ENCODE data around the gene IMMP1L. TPM values are rescaled to one million over a fixed set of nuclear protein-coding genes. Genes with fewer than 3 reads are reported as not detected.

The IMMP1L gene
- total RNA-seq, 1 experiment from 2014 or later: 30.2 TPM

DNA sequence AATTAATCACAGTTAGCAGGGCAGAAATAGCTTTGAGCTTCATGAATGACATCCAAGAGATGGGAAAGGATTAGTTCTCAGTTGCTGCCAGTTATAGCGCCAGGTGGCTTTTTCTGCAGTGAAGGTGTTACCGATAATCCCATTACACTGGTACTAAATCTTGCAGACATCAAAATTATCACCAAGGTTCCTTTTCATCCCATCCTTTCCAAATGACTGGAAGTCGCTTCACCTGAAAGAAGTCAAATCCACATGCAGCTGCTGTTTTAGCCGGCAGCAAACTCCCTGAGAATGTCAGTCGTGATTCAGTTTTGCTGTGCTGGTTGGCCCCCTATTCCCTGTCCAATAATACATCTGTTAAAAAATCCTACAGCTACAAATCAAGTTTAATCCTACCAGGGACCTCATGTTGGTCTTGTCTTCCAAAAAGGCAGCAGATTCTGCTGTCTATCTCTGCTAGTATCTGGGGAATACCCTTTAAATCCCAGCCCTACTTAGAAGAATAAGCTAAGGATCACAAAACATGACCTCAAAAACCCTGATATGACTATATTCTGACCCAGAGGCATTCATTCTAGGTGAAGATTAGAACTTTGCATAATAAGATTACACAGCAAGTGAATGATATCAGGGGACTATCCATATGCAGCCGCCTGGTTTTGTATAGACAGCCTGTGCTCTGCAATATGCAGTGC, 31.7 kb downstream of the IMMP1L start:
- no peak for DNase-seq (ENCODE audit: extremely low read depth, low read depth)

DNA sequence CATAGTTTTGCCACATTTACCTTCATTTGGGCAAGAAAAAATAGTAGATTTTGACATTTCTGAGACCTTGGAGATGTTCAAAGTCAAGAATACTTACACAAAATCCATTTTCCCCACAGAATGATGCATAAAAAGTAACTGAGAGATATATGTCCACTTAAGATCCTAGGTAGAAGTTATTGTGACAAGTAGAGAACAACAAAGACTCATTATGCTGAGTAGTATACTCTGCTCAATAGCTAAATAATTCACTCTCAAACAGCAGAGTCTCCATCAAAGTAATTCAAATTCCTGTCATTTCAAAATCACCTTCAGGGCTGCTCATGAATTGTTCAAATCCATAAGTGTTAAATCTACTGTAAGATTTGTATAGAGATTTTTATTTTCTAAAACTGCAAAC, 35.3 kb downstream of the IMMP1L start:
- DNase-seq (ENCODE audit: extremely low read depth, low read depth): no peak

DNA sequence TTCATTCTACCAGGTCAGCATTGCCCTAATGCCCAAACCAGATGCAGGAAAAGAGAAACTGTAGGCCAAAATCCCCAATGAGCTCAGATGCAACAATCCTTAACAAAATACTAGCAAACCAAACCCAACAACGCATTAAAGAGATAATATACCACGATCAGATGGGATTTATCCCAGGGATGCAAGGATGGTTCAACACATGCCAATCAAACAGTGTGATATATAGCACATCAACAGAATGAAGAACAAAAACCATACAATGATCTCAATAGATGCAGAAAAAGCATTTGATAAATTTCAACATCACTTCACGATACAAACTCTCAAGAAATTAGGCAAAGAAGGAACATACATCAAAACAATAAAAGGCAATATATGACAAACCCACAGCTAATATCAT, 45.0 kb downstream of the IMMP1L start:
- no peak for DNase-seq (ENCODE audit: extremely low read depth, low read depth)

DNA sequence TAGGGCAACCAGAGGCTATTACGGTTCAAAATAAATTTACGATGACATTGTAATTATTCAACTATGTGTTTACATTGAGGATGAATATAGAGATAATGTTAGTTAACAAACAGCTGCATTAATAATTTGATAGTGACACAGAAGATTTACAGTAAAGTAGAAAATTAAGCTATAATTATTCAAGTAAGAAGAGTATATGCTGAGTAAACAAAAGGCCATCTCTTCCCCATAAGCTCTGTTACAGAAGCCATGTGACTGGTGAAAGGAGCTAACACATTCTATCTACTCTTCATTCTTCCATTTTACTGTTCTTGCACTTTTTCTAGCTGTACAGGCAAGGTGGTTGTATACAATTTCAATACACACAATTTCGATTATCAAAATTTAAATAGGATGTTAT, 54.2 kb downstream of the IMMP1L start:
- DNase-seq (ENCODE audit: extremely low read depth, low read depth): no peak

DNA sequence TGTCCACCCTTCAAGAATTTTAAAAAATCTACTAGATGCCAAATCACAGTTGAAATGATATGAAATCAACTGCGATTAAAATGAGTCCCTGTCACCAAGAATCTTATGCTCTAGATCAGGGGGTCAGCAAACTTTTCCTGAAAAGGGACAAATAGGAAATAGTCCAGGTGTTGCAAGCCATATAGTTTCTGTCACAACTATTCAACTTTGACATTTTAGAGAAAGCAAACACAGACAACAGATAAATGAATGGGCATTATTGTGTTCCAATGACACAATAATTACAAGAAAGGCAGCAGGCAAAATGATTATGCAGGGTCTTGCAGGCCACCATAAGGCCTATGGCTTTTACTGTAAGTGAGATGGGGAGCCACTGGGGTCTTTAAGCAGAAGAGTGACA, 58.6 kb downstream of the IMMP1L start:
- DNase-seq (ENCODE audit: extremely low read depth, low read depth): no peak

DNA sequence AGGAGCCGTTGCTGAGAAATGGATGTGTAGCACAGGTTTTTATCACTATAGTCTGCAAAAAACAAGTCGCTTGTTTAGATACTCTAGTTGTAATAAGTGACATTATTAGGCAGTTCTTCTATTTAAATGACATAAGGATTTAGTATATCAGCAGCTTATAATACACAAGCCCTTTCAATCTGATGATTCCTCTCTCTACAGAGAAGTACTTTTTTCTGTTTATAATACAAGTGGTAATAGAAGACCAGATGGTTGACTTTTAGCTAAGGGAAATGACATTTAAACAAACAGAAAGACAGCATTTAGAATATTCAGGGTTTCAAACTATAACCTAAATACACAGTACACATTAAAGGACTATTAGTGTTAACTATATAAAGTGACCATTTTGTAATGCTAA, 60.4 kb downstream of the IMMP1L start:
- DNase-seq (ENCODE audit: extremely low read depth, low read depth): no peak

DNA sequence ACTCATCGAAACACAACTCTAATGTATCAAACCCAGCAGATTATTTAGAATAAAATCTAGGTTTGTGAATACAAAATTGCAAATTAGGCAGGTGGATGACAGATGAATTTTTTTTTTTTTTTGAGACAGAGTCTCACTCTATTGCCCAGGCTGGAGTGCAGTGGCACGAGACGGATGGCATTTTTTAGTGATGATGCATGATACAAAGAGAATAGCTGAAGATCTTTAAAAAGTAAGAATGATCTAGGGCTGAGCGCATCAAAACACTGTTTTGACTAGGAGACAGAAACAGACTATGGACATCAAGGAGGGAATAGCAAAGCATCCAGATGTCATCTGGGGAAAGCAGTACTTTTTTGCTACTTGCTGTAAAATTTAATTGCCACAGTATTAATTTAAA, 63.8 kb downstream of the IMMP1L start:
- no peak for DNase-seq (ENCODE audit: extremely low read depth, low read depth)

DNA sequence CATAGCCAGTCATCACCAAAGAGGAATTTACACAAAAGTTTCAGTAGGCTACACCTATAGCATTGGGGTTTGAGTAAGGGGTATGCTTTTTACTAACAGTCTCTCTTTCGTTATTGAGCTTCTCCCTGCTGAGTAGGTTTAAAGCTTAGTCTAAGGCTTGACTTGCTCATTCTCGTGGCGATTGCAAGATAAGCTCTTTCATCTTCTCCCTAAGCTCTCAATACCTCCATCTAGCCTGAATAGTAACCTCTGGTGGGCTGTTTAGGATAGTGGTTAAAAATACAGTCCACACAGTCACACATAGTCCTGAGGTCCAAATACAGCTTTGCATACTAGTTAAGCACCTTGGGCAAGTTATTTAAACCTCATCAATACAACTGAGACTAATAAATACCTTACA, 65.6 kb downstream of the IMMP1L start:
- no peak for DNase-seq (ENCODE audit: extremely low read depth, low read depth)

DNA sequence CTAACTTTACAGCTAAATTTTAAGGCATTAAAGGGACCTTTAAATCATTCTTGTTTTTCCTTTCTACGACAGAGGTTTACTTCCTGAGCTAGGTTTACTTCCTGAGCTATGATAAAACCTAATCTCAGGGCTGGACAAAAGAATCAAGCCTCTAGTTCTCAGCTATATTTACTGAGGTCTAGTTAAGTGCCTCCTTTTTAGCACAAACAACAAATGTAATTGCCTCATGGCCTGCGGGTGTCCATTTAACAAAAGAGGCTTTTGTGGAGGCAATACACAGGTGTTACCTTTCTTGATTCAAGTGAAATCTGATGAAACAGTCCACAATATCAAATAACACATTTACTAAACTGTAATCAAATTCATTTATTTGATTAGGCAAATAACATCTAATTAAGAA, 67.3 kb downstream of the IMMP1L start:
- no peak for DNase-seq (ENCODE audit: extremely low read depth, low read depth)

DNA sequence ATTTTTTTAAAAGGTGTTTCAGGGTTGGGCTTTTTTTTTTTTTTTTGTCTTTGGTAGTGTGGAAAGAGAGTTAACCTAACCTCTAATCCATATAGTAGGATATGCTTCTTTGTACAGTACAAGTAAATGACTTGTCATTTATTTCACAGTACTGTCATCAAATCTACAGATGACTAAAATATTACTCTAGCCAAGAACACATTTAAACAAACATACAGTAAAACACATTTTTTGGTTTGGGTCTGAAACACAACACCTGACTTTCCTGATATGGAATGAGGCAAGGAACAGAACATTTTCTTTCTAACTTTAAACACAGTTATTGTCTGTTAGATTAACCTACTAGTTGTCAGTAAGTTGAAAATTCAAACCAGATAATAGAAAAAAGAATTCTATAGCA, 68.1 kb downstream of the IMMP1L start:
- DNase-seq (ENCODE audit: extremely low read depth, low read depth): no peak

DNA sequence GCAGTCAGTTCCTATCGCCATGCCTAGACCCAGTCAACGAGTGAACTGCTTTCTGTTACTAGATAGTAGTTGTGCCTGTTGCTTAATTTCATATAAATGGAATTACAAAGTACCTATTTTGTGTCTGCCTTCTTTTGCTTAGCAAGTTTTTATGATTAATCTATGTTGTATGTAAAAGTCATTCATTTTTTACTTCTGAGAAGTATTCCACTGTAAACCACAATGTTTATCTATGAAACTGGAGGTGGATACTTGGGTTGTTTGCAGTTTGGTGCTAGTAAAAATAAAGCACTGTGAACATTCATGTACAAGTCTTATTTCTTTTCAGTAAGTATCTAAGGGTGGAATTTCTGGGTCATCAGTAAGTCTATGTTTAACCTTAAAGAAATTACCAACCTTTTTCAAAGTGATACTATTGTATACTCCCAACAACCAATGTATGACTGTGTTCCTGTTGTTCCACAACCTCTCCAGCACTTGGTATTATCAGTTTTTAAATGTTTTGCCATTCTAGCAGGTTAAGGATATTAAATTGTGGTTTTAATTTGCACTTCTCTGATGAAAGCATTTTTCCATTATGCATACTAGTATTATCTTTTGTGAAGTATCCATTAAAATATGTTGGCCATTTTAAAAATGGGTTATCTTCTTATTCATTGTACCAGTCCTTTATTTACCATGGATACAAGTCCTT, 71.5 kb downstream of the IMMP1L start:
- no peak for DNase-seq (ENCODE audit: extremely low read depth, low read depth)

DNA sequence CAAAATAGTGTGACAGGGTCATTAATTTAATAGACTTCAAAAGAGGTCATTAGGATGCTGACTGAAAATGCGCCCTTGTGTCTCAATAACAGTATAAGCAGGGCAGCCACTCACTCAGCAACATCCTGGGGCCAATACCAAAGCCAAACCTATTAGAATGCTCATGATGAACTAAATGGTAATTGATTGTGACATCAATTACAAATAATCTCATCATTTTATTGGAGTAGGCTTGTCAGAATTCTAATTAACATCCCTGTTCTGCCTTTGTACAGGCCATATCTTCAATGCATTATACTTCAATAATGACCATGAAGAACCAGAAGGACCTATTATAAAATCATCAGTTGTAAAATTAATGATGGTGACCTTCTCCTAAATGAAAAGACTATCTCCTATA, 75.6 kb downstream of the IMMP1L start:
- DNase-seq (ENCODE audit: extremely low read depth, low read depth): no peak

DNA sequence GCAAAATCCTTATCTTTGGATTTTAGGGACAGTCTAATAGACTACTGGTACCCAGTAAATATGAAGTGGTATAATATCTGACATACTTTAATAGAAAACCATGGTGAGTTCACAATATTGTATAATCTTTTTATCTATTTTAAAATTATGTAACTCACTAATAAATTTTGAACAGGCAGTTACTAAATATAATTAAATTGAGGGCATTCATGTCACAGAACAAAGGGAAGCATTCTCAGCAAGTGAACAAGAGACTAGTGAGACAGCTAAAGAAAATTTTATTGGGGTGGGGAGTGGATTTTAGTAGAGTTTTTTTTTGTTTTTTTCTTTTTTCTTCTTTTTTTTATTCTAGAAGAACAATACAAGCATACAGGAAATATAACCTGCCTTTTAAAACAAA, 84.8 kb downstream of the IMMP1L start:
- DNase-seq (ENCODE audit: extremely low read depth, low read depth): no peak

DNA sequence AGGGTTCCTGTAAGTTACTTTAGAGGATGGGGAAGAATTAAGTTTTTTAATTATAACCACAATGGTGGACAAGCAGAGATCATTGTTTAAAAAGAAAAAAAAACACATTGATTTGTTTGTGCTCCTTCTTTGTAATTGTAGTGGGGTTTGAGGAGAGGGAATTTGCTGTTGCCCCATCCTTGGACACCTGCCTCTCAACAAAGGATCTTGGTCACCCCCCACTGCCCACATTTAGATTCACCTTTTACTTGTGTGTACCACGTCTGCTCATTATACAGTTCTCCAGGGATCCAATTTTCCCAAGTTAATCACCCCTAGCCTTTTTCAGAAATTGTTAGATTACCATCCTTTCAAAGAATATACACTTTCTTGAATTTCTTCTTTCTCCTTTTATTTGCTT, 86.7 kb downstream of the IMMP1L start:
- no peak for DNase-seq (ENCODE audit: extremely low read depth, low read depth)

DNA sequence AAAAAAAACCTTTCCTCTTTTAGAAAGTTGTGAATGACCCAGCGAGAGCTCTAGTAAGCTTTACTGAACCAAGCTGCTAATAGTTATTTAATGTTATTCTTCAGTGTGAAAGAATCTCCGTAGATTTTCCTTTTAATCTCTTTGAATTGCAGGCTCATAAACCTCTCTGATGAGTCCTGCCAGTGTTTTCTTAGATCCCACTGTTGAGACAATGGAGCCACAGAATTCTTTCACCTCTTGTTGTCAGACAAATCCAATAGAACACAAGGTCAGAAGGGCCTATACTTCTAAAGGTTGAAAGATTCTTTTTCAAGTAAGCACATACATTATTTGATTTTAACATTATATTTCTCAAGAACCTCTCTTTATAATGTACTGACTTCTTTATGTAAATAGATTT, 87.6 kb downstream of the IMMP1L start:
- no peak for DNase-seq (ENCODE audit: extremely low read depth, low read depth)

DNA sequence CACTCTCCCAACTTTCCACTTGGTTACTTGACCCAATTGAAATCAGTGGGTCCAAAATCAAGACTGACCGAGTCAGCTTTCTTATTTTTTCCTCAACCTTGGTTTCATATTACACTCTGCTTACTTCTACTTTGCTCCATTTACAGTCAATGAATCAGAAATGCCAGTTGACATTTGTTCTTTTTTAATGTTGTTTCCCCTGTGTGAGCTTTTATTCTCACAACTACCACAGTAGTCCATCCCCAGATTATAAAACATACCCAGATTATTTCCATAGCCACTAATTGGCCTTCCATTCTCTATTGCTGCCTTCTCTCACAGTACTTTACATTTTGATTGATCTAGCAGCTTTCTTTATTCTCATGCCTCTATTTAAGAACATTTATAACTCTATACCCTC, 89.8 kb downstream of the IMMP1L start:
- no peak for DNase-seq (ENCODE audit: extremely low read depth, low read depth)

DNA sequence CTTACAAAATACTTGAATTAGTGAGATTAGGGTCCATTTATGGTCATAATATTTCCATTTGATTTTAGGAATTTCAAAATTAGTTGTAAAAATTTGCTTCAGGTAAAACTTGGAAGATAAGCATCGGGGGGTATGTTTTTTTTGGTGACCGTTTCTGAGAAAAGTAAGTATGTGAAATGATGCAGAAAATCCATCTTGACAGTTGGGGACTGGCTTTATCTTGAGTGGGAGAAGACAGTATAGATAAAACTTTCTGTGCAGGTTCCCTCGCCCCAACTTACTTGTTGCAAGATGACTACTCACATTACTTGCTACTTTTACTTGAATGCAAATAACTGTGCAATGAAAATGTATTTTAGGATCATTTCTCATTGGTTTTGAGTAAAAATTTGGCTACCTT, 90.3 kb downstream of the IMMP1L start:
- DNase-seq (ENCODE audit: extremely low read depth, low read depth): no peak

DNA sequence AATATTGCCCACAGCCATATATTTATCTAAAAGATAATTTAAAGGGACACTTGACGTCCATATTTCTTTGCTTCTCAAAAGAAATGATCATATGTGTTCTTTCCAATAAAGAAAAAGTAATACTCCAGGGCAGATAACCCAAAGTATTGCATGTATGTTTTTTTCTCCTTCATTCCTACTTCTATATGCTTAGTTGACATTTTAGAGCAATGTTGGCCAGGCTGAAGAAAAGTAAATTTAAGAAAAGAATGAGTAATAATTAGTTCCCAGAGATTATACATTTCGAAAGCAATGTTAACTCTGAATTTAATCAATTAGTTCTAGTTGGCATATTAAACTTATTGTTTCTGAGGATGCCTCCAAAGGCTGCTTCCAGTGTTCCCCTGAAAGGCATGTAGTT, 91.6 kb downstream of the IMMP1L start:
- DNase-seq (ENCODE audit: extremely low read depth, low read depth): no peak

DNA sequence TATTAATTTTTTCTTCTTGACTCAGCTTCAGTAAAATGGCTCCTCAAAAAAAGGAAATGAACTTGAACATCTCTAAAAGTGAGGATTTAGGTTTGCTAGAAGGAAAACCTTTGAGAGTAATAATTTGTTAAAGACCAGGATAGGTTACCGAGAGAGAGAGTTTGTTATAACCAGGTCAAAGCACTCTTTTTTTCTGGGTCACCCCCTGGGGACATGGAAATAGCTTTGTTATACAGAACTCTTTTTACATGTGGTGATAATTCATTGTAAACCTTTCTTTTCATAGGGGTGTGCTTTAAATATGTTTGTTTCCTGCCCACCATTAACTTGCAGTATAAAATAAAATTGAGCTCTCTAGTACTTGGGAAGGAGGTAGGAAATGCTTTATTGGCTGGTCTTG, 92.1 kb downstream of the IMMP1L start:
- no peak for DNase-seq (ENCODE audit: extremely low read depth, low read depth)

DNA sequence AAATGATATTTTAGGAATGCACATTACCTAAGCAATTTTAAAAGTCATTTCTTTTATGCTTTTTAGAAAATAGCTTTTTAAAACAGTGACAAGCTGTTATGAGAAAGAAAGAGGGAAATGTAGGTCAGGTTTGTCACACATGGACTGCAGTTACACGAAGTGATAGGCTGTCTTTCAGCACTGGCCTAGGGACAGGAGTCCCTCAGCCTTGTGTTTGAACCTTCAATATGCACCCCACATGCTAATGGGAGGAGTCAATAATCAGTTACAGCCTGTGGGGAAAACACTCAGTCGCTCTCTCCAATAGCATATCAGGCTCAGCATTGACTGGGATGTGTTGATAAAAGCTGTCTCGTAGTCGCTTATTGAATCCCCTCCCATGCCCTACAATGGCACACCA, 94.0 kb downstream of the IMMP1L start:
- no peak for DNase-seq (ENCODE audit: extremely low read depth, low read depth)

DNA sequence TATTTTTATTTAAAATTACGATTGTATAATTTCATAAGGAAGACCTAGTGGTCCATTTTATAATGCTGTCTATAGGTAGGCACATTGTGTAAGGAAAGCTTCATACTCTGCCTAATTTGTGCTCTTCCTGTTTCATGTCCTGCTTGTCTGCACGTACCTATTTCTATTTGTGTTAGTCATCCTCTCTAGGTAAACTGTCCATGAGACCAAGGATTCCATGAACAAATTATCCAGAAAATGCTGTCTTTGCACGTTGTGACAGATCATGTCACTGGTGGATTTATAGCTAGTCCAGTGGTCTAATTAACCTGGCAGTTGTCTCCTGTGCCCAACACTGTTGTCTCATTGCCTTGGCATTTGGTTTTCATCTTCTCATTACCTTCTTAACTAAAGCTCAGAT, 95.1 kb downstream of the IMMP1L start:
- no peak for DNase-seq (ENCODE audit: extremely low read depth, low read depth)

DNA sequence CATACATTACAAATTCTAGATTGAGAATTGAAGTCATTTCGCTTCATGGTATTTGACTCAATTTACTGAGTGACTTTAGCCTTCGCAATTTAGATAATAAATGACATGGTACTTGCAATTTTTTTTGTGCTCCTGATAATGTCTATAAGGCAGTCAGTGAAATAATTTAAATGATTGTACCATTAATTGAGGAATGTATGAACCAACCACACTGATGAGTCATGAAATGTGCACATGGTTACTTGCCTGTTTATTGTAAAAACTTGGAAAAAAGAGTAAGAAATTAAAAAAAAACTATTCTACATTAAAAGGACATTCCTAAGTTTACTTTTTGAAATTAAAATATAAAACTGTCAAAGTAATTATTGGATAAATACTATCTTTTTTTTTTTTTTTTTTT, 96.5 kb downstream of the IMMP1L start:
- DNase-seq (ENCODE audit: extremely low read depth, low read depth): no peak

DNA sequence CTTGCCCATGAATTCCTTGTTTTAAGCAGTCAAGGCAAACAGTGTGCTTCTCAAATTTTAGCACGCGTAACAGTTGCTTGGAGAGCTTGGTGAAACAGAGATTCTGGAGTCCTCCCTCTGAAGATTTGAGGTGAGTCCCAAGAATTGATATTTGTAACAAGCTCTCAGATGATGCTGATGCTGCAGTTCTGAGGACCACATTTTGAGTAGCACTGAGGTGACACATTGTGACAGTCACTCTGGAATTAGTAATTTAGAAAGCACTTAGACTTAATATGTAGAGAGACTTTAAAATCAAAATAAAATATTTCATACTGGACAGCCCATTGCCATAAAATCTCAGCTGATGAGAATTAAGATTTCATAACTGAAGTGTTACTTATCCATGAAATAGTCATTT, 101.2 kb downstream of the IMMP1L start:
- DNase-seq (ENCODE audit: extremely low read depth, low read depth): no peak

Data from NCI-H460 (cell line).